KMS-11 (cell line): Measurements from ENCODE around the gene B4GALT3.

Source experiments
- H2AFZ ChIP-seq: fragments of 200-600 bp; sonication (generic); 2 replicates; pipeline ENCODE4 v1.6.1; 2016; ENCODE audit warnings: antibody characterized with exemption, mixed run types, low read depth
- H3K27ac ChIP-seq: fragments of 200-600 bp; sonication (generic); 2 replicates; pipeline ENCODE4 v1.6.1; 2016; ENCODE audit warnings: mild to moderate bottlenecking, mixed run types
- H3K27me3 ChIP-seq: fragments of 200-600 bp; sonication (generic); 2 replicates; pipeline ENCODE4 v1.6.1; 2017; ENCODE audit warnings: mild to moderate bottlenecking, low read depth, mixed run types, moderate library complexity; ENCODE audit not compliant: insufficient read depth
- H3K36me3 ChIP-seq: fragments of 200-600 bp; sonication (generic); 2 replicates; pipeline ENCODE4 v1.6.1; 2017; ENCODE audit warnings: mild to moderate bottlenecking, mixed run types; ENCODE audit not compliant: insufficient read depth
- H3K4me1 ChIP-seq: fragments of 200-600 bp; sonication (generic); 2 replicates; pipeline ENCODE4 v1.6.1; 2016; ENCODE audit warnings: mild to moderate bottlenecking, low read depth, mixed run types; ENCODE audit not compliant: poor library complexity, severe bottlenecking
- H3K4me2 ChIP-seq: fragments of 200-600 bp; sonication (generic); 2 replicates; pipeline ENCODE4 v1.7.0; 2016; ENCODE audit warnings: mild to moderate bottlenecking, mixed run types
- H3K4me3 ChIP-seq: fragments of 200-600 bp; sonication (generic); IDR thresholded peaks from 2 replicates; pipeline ENCODE4 v1.6.1; 2017; ENCODE audit warnings: low read depth, low read length, mixed read lengths; ENCODE audit not compliant: insufficient read depth
- H3K79me2 ChIP-seq: fragments of 200-600 bp; sonication (generic); 2 replicates; pipeline ENCODE4 v1.6.1; 2016; ENCODE audit warnings: low read depth, mixed run types; ENCODE audit not compliant: insufficient read depth
- H3K9ac ChIP-seq: fragments of 200-600 bp; sonication (generic); 2 replicates; pipeline ENCODE4 v1.6.1; 2016; ENCODE audit warnings: mild to moderate bottlenecking, mixed run types
- H4K20me1 ChIP-seq: fragments of 200-600 bp; sonication (generic); 2 replicates; pipeline ENCODE4 v1.6.1; 2016; ENCODE audit warnings: mild to moderate bottlenecking, mixed run types; ENCODE audit not compliant: insufficient read depth
- TF ChIP-seq, protein P1 (sequence below): fragments of 200-600 bp; sonication (generic); conservative IDR thresholded peaks from 2 replicates; pipeline ENCODE4 v1.6.1; 2017; ENCODE audit warnings: low read depth, mild to moderate bottlenecking, antibody characterized with exemption, low read length, moderate library complexity, mixed read lengths

Gene B4GALT3

DNA sequence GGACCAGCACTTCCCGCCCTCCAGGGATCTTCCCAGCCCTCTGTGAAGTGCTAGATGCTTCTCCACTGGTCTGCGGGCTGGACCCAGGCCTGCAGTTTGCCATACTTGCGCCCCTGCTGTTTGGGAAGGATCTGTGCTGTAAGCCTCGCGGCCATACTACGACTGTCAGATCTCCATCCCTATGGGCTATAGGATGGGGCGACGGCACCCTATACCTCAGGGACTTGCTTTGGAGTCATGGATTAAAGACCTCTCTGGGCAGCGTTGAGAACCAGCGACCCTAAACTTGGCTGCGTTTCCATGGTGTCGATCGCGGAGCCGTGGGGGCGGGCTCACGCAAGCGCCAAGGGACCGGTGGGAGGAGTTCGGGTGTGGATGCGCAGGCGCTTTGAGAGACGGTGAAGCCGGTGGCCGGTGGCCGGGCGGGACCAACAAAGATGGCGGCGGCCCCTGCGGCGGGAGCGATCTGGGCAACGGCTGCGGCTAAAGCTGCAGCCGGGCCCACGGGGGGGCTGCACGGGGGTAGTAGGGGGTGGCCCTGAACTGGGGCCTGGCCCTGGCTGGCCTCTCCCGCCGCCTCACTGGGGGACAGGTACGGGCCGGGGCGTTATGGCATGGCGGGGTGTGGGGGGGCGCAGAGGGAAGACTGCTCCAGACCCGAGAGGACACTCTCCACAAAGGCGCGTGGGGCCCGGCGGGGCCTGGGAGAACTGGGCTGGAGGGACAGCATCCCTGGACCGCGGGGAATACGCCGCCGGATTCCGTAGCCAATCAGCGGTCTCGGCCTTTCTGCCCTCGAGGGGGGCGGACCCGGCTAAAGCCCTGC is 18.0 kb downstream of the B4GALT3 start, which contains the start of gene USP21:
Gene USP21, plus strand, starts transcription at position 414 of the 826 bp plus-strand sequence. CDS start 1,141 bp downstream, outside the sequence.
- Histone ChIP-seq H3K27me3 (no peaks in the 10 kb centered on the region), H3K79me2 (peaks cover 27% of the 10 kb centered on the region), H2AFZ (peak within 1 kb of the TSS; percentile 62), H3K4me2 (peak within 1 kb of the TSS; percentile 98), H3K27ac (peak within 1 kb of the TSS; percentile 46), H3K9ac (peak within 1 kb of the TSS; percentile 89), H3K4me3 (peak within 1 kb of the TSS; percentile 99), H4K20me1 (no peaks in the 10 kb centered on the region), H3K36me3 (no peaks in the 10 kb centered on the region), H3K4me1 (peaks cover 37% of the 10 kb centered on the region)
- TF ChIP-seq, protein P1, sequence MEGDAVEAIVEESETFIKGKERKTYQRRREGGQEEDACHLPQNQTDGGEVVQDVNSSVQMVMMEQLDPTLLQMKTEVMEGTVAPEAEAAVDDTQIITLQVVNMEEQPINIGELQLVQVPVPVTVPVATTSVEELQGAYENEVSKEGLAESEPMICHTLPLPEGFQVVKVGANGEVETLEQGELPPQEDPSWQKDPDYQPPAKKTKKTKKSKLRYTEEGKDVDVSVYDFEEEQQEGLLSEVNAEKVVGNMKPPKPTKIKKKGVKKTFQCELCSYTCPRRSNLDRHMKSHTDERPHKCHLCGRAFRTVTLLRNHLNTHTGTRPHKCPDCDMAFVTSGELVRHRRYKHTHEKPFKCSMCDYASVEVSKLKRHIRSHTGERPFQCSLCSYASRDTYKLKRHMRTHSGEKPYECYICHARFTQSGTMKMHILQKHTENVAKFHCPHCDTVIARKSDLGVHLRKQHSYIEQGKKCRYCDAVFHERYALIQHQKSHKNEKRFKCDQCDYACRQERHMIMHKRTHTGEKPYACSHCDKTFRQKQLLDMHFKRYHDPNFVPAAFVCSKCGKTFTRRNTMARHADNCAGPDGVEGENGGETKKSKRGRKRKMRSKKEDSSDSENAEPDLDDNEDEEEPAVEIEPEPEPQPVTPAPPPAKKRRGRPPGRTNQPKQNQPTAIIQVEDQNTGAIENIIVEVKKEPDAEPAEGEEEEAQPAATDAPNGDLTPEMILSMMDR: peak; percentile 48; the same call in 1 of the 2 replicates

DNA sequence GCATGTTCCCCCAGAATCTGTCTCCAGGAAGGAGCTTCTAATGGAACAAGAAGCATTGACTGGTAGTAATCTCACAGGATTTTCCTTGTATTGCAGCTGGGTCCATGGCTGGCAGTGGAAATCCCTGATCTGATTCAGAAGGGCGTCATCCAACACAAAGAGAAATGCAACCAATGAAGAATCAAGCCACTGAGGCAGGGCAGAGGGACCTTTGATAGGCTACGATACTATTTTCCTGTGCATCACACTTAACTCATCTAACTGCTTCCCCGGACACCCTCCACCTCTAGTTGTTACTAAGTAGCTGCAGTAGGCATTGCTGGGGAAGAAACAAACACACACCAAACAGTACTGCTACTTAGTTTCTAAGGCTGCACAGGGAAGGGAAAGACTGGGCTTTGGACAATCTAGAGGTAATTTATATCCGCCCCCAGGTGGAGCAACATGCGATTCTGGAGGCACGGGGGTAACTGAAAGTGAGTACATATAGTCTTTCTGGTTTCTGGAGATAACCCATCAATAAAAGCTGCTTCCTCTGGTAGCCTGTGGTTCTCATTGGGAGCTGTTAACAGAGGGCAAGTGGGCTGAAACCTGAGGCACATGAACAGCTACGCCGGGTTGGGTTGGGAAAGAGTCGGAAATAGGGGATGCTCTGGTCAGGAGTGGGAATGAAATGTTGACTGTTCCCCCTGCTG is 18.8 kb downstream of the B4GALT3 start:
- peak overlapping the region; percentile 46 for H3K27ac ChIP-seq
- TF ChIP-seq, protein P1: no peak
- H3K4me2 ChIP-seq: peak overlapping the region; percentile 98
- peaks cover 37% of the 10 kb centered on the region for H3K4me1 ChIP-seq
- peaks cover 29% of the 10 kb centered on the region for H3K79me2 ChIP-seq
- peak overlapping the region; percentile 62 for H2AFZ ChIP-seq
- no peaks in the 10 kb centered on the region for H3K36me3 ChIP-seq
- no peaks in the 10 kb centered on the region for H3K27me3 ChIP-seq
- no peaks in the 10 kb centered on the region for H4K20me1 ChIP-seq
- H3K9ac ChIP-seq: peak overlapping the region; percentile 89; the same call in 1 of the 2 replicates
- H3K4me3 ChIP-seq: peak overlapping the region; percentile 99

DNA sequence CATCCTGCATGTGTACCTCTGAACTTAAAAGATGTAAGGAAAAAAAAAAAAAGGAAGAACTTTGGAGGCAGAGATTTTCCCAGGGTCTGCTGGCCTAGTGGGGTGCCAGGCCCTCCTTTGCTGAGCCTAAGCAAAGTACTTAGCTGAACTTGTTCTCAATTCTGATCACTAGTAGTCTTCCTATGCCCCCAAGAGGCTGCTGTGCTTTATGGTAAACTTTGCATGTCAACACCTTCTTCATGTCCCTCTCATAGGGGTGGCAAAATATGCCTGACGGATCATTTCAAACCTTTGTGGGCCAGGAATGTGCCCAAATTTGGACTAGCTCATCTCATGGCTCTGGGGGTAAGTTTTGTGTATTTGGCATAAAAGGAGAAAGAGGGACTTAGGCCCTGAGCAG is 19.4 kb downstream of the B4GALT3 start:
- peak overlapping the region; percentile 46; the same call in 1 of the 2 replicates for H3K27ac ChIP-seq
- no peaks in the 10 kb centered on the region for H3K27me3 ChIP-seq
- peak overlapping the region; percentile 98; the same call in 1 of the 2 replicates for H3K4me2 ChIP-seq
- no peak overlapping the region for H2AFZ ChIP-seq
- H3K4me1 ChIP-seq: peaks cover 40% of the 10 kb centered on the region
- TF ChIP-seq, protein P1: no peak
- no peak overlapping the region for H3K9ac ChIP-seq
- no peaks in the 10 kb centered on the region for H4K20me1 ChIP-seq
- peaks cover 29% of the 10 kb centered on the region for H3K79me2 ChIP-seq
- H3K36me3 ChIP-seq: no peaks in the 10 kb centered on the region
- no peak overlapping the region for H3K4me3 ChIP-seq

DNA sequence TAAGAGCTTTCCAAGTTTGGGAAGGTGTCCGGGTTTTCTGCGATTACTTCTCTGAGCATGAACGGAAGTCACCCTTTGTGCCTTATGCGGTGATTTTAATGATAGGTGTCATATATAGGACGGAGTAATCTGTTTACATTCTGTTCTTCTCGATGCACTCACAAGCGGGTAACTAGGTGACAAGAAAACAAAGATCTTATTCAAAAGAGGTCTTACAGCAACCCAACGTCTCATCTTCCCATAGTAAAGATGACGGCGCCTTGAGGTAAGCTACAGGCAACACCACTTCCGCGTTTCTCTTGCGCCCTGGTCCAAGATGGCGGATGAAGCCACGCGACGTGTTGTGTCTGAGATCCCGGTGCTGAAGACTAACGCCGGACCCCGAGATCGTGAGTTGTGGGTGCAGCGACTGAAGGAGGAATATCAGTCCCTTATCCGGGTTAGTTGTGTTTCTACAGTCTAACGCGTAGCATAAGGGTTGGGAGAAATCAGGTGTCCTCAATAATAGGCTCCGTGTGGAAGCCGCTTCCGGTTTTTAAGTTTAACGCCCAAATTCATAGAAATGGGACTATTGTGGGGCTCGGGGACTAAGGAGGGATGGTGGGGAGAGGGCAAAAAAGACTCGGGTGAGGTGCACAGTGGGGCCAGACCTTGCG is 23.5 kb downstream of the B4GALT3 start, which contains the start of gene UFC1:
Gene UFC1, plus strand, starts transcription at position 297 of the 656 bp plus-strand sequence. Its CDS starts 20 bp downstream, at position 317.
- Histone ChIP-seq H3K36me3 (no peaks in the 10 kb centered on the region), H3K79me2 (peaks cover 19% of the 10 kb centered on the region; the same call in 1 of the 2 replicates), H3K4me2 (peak within 1 kb of the TSS; percentile 52)

More for the DNA sequence above, 23.5 kb downstream of the B4GALT3 start, which contains the start of gene UFC1:
- H3K9ac ChIP-seq: peak within 1 kb of the TSS; percentile 89
- peaks cover 30% of the 10 kb centered on the region for H3K4me1 ChIP-seq
- no peaks in the 10 kb centered on the region for H3K27me3 ChIP-seq
- peak within 1 kb of the TSS; percentile 78 for H2AFZ ChIP-seq
- TF ChIP-seq, protein P1: no peak
- no peaks in the 10 kb centered on the region for H4K20me1 ChIP-seq
- H3K4me3 ChIP-seq: peak within 1 kb of the TSS; percentile 99
- H3K27ac ChIP-seq: peak within 1 kb of the TSS; percentile 88
